Neural cell (in vitro differentiated cells): Measurements from ENCODE around the gene ITGB2. TPM values are rescaled to one million over a fixed set of nuclear protein-coding genes. Genes with fewer than 3 reads are reported as not detected.

Experiments
- H2AFZ ChIP-seq: fragments of 200-600, 300-800 bp; sonication (generic), shearing (Covaris generic); 2 replicates; pipeline ENCODE4 v1.6.0; 2014; ENCODE audit warnings: low read depth, mild to moderate bottlenecking, antibody characterized with exemption, low read length, moderate library complexity
- H3F3A ChIP-seq: fragments of 200-600 bp; shearing (Covaris generic); 2 replicates; pipeline ENCODE4 v1.6.1; 2016; ENCODE audit warnings: mild to moderate bottlenecking, moderate library complexity, mixed read lengths, antibody characterized with exemption, low read length; ENCODE audit not compliant: insufficient read depth, poor library complexity, severe bottlenecking
- H3K27ac ChIP-seq: fragments of 200-600, 300-800 bp; sonication (generic), shearing (Covaris generic); 2 replicates; pipeline ENCODE4 v1.5.1; 2014; ENCODE audit warnings: mild to moderate bottlenecking, low read length, moderate library complexity
- H3K27me3 ChIP-seq: fragments of 300-800, 200-600 bp; sonication (generic), shearing (Covaris generic); 2 replicates; pipeline ENCODE4 v1.6.0; 2014; ENCODE audit warnings: mild to moderate bottlenecking, low read depth, low read length, moderate library complexity; ENCODE audit not compliant: insufficient read depth
- H3K36me3 ChIP-seq: fragments of 300-800, 200-600 bp; sonication (generic), shearing (Covaris generic); 2 replicates; pipeline ENCODE4 v1.5.1; 2014; ENCODE audit warnings: mild to moderate bottlenecking, antibody characterized with exemption, low read length, moderate library complexity; ENCODE audit not compliant: insufficient read depth
- H3K4me2 ChIP-seq: fragments of 300-800, 200-600 bp; sonication (generic), shearing (Covaris generic); 2 replicates; pipeline ENCODE4 v1.6.0; 2014; ENCODE audit warnings: mild to moderate bottlenecking, low read length
- H3K4me3 ChIP-seq: fragments of 300-800, 200-600 bp; sonication (generic), shearing (Covaris generic); 2 replicates; pipeline ENCODE4 v1.5.1; 2014; ENCODE audit warnings: mild to moderate bottlenecking, low read length, moderate library complexity
- H3K79me2 ChIP-seq: fragments of 200-600 bp; shearing (Covaris generic); replicated peaks from 2 replicates; pipeline ENCODE4 v1.6.0; 2014; ENCODE audit warnings: mild to moderate bottlenecking, low read length, moderate library complexity; ENCODE audit not compliant: insufficient read depth
- H3K9ac ChIP-seq: fragments of 300-800, 200-600 bp; sonication (generic), shearing (Covaris generic); 2 replicates; pipeline ENCODE4 v1.6.1; 2016; ENCODE audit warnings: mild to moderate bottlenecking, low read length, mixed read lengths
- H3K9me2 ChIP-seq: fragments of 200-600 bp; shearing (Covaris generic); 2 replicates; pipeline ENCODE4 v1.6.1; 2016; ENCODE audit warnings: mild to moderate bottlenecking, low read length, mixed read lengths; ENCODE audit not compliant: insufficient read depth
- H3K9me3 ChIP-seq: fragments of 200-600, 300-800 bp; sonication (generic), shearing (Covaris generic); 2 replicates; pipeline ENCODE4 v1.6.1; 2016; ENCODE audit warnings: mild to moderate bottlenecking, mixed run types, low read length, moderate library complexity, mixed read lengths
- H4K20me1 ChIP-seq: fragments of 200-600 bp; shearing (Covaris generic); 2 replicates; pipeline ENCODE4 v1.6.1; 2016; ENCODE audit warnings: mild to moderate bottlenecking, mixed run types; ENCODE audit not compliant: insufficient read depth
- EP300 ChIP-seq: fragments of 450-650 bp; conservative IDR thresholded peaks from 2 replicates; pipeline ENCODE4 v1.6.1; 2014; ENCODE audit warnings: antibody characterized with exemption, mild to moderate bottlenecking, moderate library complexity; ENCODE audit not compliant: poor library complexity, severe bottlenecking
- EZH2 ChIP-seq: fragments of 200-600, 300-800 bp; shearing (Covaris generic), sonication (generic); IDR thresholded peaks from 2 replicates; pipeline ENCODE4 v1.6.1; 2014; ENCODE audit warnings: antibody characterized with exemption, low read length, borderline replicate concordance, mild to moderate bottlenecking; ENCODE audit not compliant: insufficient read depth, poor library complexity, severe bottlenecking
- MXI1 ChIP-seq: fragments of 450-650 bp; conservative IDR thresholded peaks from 2 replicates; pipeline ENCODE4 v1.6.1; 2014; ENCODE audit warnings: antibody characterized with exemption, mild to moderate bottlenecking; ENCODE audit not compliant: poor library complexity, severe bottlenecking
- POLR2AphosphoS5 ChIP-seq: IDR thresholded peaks from 2 replicates; pipeline ENCODE4 v1.6.1; 2012
- RAD21 ChIP-seq: fragments of 450-650 bp; conservative IDR thresholded peaks from 2 replicates; pipeline ENCODE4 v1.6.1; 2014; ENCODE audit warnings: antibody characterized with exemption, mild to moderate bottlenecking, moderate library complexity
- REST ChIP-seq: IDR thresholded peaks from 2 replicates; pipeline ENCODE4 v1.6.1; 2012; ENCODE audit warnings: borderline replicate concordance
- SMC3 ChIP-seq: fragments of 450-650 bp; conservative IDR thresholded peaks from 2 replicates; pipeline ENCODE4 v1.6.1; 2014; ENCODE audit warnings: antibody characterized with exemption, mild to moderate bottlenecking, moderate library complexity; ENCODE audit not compliant: poor library complexity
- TAF1 ChIP-seq: IDR thresholded peaks from 2 replicates; pipeline ENCODE4 v1.6.1; 2012; ENCODE audit warnings: low read depth
- polyA plus RNA-seq: library from polyadenylated mRNA; depleted of rRNA; stranded (reverse); fragments of >200 nt; gene quantifications from 2 replicates; pipeline ENCODE4 v1.2.3, GENCODE V29; 2014
- TF ChIP-seq, protein P1 (sequence below): fragments of 450-650 bp; IDR thresholded peaks from 2 replicates; pipeline ENCODE4 v1.5.1; 2014; ENCODE audit warnings: antibody characterized with exemption, mild to moderate bottlenecking, moderate library complexity; ENCODE audit not compliant: poor library complexity, severe bottlenecking

The ITGB2 gene
- polyA plus RNA-seq, 1 donor from 2014 or later: not detected

DNA sequence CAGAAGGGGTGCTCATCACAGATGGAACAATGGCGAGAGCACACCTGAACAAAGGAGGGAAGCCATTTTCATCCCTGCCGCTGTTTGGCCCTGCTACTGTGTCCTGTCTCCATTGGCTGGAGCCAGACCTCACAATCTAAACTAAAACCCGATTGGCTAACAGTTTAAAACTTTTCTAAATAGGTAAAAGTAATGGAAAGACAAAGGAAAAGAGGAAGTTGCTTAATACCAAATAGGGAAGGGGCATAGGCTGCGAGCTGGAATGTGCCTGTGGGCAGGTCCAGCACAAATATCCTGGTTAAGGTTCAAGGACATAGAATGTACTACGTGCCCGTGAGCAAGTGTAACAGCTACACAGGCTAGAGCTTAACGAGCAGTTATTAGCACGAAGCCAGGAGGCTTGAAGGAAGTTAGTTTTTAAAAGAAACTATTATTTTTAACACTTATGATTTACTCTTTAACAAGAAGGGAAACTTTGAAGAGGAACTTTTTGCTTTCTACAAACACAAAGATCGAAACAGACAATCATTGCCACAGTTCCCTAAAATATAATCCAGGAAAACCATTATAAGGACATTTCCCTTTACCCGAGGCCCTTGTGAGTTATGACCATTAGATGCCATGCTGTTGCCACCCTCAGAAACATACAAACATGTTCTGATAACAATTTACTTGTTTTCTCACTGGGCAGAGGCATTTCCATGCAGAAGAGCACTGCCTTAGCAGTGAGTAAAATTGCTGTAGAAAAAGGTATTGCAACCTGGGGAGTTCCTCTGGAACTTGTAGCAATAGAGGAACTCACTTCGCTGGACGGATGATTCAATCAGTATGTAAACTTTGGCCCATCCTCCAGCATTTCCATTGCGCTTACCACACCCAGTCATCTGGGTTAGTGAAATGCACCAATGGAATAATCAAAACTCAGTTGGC is 42.4 kb downstream of the ITGB2 start:
- no peaks in the 10 kb centered on the region for H3K9me3 ChIP-seq
- no peak overlapping the region for H3K4me3 ChIP-seq
- H3K27ac ChIP-seq: no peak overlapping the region
- no peaks in the 10 kb centered on the region for H3K79me2 ChIP-seq
- H3K4me2 ChIP-seq: no peak overlapping the region
- no peaks in the 10 kb centered on the region for H3F3A ChIP-seq
- TF ChIP-seq EP300 (no peak), POLR2AphosphoS5 (no peak), RAD21 (no peak), MXI1 (no peak), TAF1 (no peak), SMC3 (no peak), REST (no peak)
- TF ChIP-seq, protein P1, sequence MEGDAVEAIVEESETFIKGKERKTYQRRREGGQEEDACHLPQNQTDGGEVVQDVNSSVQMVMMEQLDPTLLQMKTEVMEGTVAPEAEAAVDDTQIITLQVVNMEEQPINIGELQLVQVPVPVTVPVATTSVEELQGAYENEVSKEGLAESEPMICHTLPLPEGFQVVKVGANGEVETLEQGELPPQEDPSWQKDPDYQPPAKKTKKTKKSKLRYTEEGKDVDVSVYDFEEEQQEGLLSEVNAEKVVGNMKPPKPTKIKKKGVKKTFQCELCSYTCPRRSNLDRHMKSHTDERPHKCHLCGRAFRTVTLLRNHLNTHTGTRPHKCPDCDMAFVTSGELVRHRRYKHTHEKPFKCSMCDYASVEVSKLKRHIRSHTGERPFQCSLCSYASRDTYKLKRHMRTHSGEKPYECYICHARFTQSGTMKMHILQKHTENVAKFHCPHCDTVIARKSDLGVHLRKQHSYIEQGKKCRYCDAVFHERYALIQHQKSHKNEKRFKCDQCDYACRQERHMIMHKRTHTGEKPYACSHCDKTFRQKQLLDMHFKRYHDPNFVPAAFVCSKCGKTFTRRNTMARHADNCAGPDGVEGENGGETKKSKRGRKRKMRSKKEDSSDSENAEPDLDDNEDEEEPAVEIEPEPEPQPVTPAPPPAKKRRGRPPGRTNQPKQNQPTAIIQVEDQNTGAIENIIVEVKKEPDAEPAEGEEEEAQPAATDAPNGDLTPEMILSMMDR: no peak
- H3K36me3 ChIP-seq: no peaks in the 10 kb centered on the region
- H3K27me3 ChIP-seq: peaks cover 28% of the 10 kb centered on the region
- no peak overlapping the region for H2AFZ ChIP-seq
- H3K9me2 ChIP-seq: no peaks in the 10 kb centered on the region
- no peaks in the 10 kb centered on the region for H4K20me1 ChIP-seq
- H3K9ac ChIP-seq: no peak overlapping the region

GRCh38 chr21:44876849-44877575 is 43.7 kb downstream of the ITGB2 start:
- Histone ChIP-seq H3K4me3 (no peak overlapping the region), H3K27me3 (peaks cover 28% of the 10 kb centered on the region), H3K79me2 (peaks cover 11% of the 10 kb centered on the region), H3K36me3 (no peaks in the 10 kb centered on the region), H2AFZ (no peak overlapping the region), H3K9me2 (no peaks in the 10 kb centered on the region), H4K20me1 (peaks cover 7% of the 10 kb centered on the region), H3K4me2 (no peak overlapping the region), H3K27ac (no peak overlapping the region), H3F3A (peaks cover 5% of the 10 kb centered on the region), H3K9ac (no peak overlapping the region), H3K9me3 (no peaks in the 10 kb centered on the region)
- TF ChIP-seq MXI1 (no peak), POLR2AphosphoS5 (no peak), EZH2 (no peak), TAF1 (no peak), RAD21 (no peak), EP300 (no peak)
- TF ChIP-seq, protein P1: no peak
